GM21576 (cell line): ENCODE results near the gene LMO4.

ENCODE experiments used
- ATAC-seq: cut with Tn5 transposase; IDR thresholded peaks from one replicate; pipeline ENCODE4 v1.9.1; 2021; ENCODE audit warnings: mild to moderate bottlenecking, moderate library complexity; ENCODE audit not compliant: unreplicated experiment

LMO4 gene

GRCh38 chr1:87356591-87356990, 27.9 kb downstream of the LMO4 start:
- ATAC-seq, result no peak

GRCh38 chr1:87358219-87358618, 29.5 kb downstream of the LMO4 start:
- no peak for ATAC-seq

- ATAC-seq, result no peak
Measured at GRCh38 chr1:87359586-87359985, 30.9 kb downstream of the LMO4 start.

GRCh38 chr1:87362063-87362833, 33.6 kb downstream of the LMO4 start:
- no peak for ATAC-seq

- ATAC-seq, result no peak
Measured at GRCh38 chr1:87362834-87363426, 34.2 kb downstream of the LMO4 start.

GRCh38 chr1:87367549-87367948, 38.9 kb downstream of the LMO4 start:
- no peak for ATAC-seq

- ATAC-seq, result no peak
Measured at GRCh38 chr1:87368907-87369306, 40.2 kb downstream of the LMO4 start.

GRCh38 chr1:87369736-87370478, 41.2 kb downstream of the LMO4 start:
- ATAC-seq, result no peak

GRCh38 chr1:87370544-87370943, 41.9 kb downstream of the LMO4 start:
- ATAC-seq, result no peak

- ATAC-seq, result no peak
Measured at GRCh38 chr1:87379306-87379705, 50.6 kb downstream of the LMO4 start.

GRCh38 chr1:87386217-87386790, 57.6 kb downstream of the LMO4 start:
- ATAC-seq, result no peak

GRCh38 chr1:87388411-87388810, 59.7 kb downstream of the LMO4 start:
- no peak for ATAC-seq

- no peak for ATAC-seq
Measured at GRCh38 chr1:87389011-87389410, 60.3 kb downstream of the LMO4 start.

- ATAC-seq, result no peak
Measured at GRCh38 chr1:87389546-87389945, 60.9 kb downstream of the LMO4 start.

- ATAC-seq, result no peak
Measured at GRCh38 chr1:87392248-87393192, 63.8 kb downstream of the LMO4 start.

GRCh38 chr1:87393445-87394085, 64.9 kb downstream of the LMO4 start:
- no peak for ATAC-seq

- ATAC-seq, result no peak
Measured at GRCh38 chr1:87394513-87394912, 65.8 kb downstream of the LMO4 start.

GRCh38 chr1:87394982-87395381, 66.3 kb downstream of the LMO4 start:
- no peak for ATAC-seq
